ENCODE data around the gene KRT72.

Gene KRT72

DNA sequence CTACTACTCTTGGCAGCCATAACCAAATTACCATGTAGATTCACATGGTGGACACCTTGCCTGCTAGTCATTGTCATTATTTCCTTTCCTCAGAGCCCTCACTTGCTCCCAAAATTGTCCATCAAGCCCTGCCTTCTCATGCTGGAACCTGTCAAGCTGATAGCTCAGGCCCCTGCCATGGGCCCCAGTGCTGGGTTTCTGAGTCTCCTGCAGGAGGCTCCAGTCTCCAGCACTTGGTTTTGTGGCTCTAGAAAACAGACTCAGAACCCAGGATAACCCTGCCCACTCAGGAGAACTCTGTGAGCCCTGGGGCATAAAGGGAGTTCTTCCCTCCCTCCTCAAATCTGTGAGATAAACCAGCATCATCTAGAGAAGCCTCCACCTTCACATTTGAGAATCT, 59.1 kb downstream of the KRT72 start:
- TF ChIP-seq CTCF (IDR thresholded peaks at IDR 0.05; ENCODE audit: insufficient read depth, low read depth, low read length, missing control alignments) = peak; percentile 55
- DNase-seq (ENCODE audit: low read depth) = peak; percentile 47
- no peak overlapping the region for H3K4me3 ChIP-seq (ENCODE audit: low read length)

DNA sequence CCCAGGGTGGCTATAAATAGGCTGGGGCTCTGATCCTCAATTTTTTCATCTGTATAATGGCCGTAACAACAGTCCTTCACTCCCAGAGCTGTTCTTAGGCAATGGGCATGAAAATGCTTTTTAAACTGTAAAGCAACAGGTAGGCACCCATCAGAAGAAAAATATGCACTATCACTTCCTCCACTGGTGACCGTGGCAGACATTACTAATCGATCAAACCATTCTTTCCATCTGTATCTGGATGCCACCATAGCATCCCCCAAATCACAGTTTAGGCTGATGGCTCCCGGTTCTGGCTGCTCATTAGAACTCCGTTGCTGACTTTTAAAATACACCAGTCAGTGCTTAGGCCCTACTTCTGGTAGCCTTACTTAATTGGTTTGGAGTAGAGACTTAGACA, 59.6 kb downstream of the KRT72 start:
- TF ChIP-seq CTCF (IDR thresholded peaks at IDR 0.05; ENCODE audit: insufficient read depth, low read depth, low read length, missing control alignments) = no peak
- H3K4me3 ChIP-seq (ENCODE audit: low read length) = no peak overlapping the region
- DNase-seq (ENCODE audit: low read depth) = no peak

DNA sequence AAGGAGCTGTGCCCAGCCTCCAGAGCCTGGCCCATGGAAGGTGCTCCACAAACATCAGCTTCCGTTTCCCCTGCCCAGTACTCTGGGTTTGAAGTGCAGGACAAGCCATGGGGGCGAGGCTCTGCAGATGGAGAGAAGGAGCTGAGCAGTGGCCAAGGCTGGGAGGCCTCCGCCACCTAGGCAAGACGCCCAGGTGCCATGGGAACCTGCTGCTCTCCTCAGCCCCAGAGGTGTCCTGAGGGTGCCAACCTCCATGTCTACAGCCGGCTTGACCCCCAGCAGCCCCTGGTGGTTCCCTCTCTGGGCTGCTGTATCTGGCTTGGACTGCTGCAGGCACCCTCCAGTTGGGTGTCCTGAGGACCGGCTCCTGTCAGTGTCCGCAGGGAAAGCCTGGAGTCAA, 60.7 kb downstream of the KRT72 start:
- no peak for DNase-seq (ENCODE audit: low read depth)
- H3K4me3 ChIP-seq (ENCODE audit: low read length) = no peak overlapping the region
- no peak for TF ChIP-seq CTCF (IDR thresholded peaks at IDR 0.05; ENCODE audit: insufficient read depth, low read depth, low read length, missing control alignments)

GRCh38 chr12:52539821-52540173, 61.5 kb downstream of the KRT72 start:
- TF ChIP-seq CTCF (IDR thresholded peaks at IDR 0.05; ENCODE audit: insufficient read depth, low read depth, low read length, missing control alignments) = no peak
- H3K4me3 ChIP-seq (ENCODE audit: low read length) = no peak overlapping the region

GRCh38 chr12:52539083-52539820, 62.0 kb downstream of the KRT72 start:
- TF ChIP-seq CTCF (IDR thresholded peaks at IDR 0.05; ENCODE audit: insufficient read depth, low read depth, low read length, missing control alignments) = no peak
- peak; percentile 65 for DNase-seq (ENCODE audit: low read depth)
- H3K4me3 ChIP-seq (ENCODE audit: low read length) = no peak overlapping the region

More at GRCh38 chr12:52539821-52540173, 61.5 kb downstream of the KRT72 start:
- DNase-seq (ENCODE audit: low read depth) = no peak

- no peak for TF ChIP-seq CTCF (IDR thresholded peaks at IDR 0.05; ENCODE audit: insufficient read depth, low read depth, low read length, missing control alignments)
- H3K4me3 ChIP-seq (ENCODE audit: low read length) = no peak overlapping the region
Measured at GRCh38 chr12:52537101-52537500, 64.2 kb downstream of the KRT72 start.

More at GRCh38 chr12:52537101-52537500, 64.2 kb downstream of the KRT72 start:
- DNase-seq (ENCODE audit: low read depth) = no peak
